Fibroblast of pulmonary artery (primary cell): ENCODE results near the gene PIP5KL1.
A peak's percentile ranks its signal among the peaks of the same experiment; 100 is the strongest.

Experiments
- DNase-seq: peaks from one replicate; pipeline ENCODE4 v3.0.0-alpha.2; 2010; ENCODE audit warnings: low read depth
- H3K4me3 ChIP-seq: replicated peaks from 2 replicates; pipeline ENCODE4 v1.5.1; 2011; ENCODE audit warnings: low read depth, mild to moderate bottlenecking, control low read depth, low read length, moderate library complexity
- TF ChIP-seq, protein P1 (sequence below): IDR thresholded peaks from 2 replicates; pipeline ENCODE4 v1.5.1; 2011; ENCODE audit warnings: mild to moderate bottlenecking, control low read depth, low read length, inconsistent platforms; ENCODE audit errors: missing control alignments

Gene PIP5KL1

DNA sequence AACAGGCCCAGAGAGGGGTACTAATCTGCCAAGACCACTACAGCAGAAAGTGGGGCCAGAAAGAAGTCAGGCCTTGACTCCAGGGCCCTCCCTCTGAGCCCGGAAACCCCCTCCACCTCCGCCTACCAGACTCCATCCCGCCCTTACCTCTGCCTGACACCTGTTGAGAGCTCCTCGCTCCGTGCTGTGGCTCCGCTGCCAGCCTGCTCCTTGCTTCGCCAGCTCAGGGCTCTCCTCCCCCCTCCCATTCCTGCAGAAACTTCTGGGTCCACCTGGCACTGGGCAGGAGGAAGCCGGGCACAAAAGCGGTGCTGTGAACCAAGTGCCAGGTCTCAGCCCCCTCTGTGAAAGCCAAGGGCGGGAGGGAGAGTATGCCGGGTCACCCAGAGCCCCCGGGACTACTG lies 24.8 kb downstream of the PIP5KL1 start:
- H3K4me3 ChIP-seq, result no peak overlapping the region
- DNase-seq, result no peak
- TF ChIP-seq, protein P1, sequence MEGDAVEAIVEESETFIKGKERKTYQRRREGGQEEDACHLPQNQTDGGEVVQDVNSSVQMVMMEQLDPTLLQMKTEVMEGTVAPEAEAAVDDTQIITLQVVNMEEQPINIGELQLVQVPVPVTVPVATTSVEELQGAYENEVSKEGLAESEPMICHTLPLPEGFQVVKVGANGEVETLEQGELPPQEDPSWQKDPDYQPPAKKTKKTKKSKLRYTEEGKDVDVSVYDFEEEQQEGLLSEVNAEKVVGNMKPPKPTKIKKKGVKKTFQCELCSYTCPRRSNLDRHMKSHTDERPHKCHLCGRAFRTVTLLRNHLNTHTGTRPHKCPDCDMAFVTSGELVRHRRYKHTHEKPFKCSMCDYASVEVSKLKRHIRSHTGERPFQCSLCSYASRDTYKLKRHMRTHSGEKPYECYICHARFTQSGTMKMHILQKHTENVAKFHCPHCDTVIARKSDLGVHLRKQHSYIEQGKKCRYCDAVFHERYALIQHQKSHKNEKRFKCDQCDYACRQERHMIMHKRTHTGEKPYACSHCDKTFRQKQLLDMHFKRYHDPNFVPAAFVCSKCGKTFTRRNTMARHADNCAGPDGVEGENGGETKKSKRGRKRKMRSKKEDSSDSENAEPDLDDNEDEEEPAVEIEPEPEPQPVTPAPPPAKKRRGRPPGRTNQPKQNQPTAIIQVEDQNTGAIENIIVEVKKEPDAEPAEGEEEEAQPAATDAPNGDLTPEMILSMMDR, result no peak

DNA sequence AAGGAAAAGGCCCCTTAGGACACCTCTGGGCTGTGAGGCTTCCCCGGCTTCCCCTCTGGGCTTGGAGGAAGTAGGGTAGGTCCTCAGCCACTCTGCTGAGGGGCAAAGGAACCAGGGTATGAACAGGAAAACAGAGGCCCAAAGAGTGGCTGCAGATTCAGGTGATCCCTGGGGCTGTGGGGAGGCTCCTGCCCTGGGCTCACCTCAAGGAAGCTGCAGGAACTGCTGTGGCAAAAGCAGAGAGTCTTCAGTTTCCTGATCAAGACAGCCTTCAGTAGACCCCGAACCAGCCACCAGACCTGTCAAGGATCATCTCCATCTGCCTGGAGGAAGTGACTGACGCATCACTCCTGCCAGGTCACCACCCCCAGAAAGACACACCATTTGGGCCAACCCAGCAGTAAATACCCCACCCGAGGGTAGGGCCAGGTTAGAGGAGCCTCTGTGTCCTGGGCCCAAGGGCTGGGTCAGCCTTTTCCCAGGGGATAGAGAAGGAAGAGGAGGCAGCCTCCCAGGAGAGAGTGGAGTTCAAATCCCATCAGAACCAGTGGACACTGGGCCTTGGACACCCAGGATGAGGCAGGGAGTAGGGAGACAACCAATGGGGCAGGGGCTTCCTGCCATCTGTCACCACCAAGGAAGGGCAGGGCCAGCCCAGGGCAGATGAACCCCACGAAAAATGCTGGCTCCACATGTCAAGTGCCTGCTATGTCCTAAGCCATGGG lies 25.4 kb downstream of the PIP5KL1 start:
- no peak overlapping the region for H3K4me3 ChIP-seq
- no peak for DNase-seq

DNA sequence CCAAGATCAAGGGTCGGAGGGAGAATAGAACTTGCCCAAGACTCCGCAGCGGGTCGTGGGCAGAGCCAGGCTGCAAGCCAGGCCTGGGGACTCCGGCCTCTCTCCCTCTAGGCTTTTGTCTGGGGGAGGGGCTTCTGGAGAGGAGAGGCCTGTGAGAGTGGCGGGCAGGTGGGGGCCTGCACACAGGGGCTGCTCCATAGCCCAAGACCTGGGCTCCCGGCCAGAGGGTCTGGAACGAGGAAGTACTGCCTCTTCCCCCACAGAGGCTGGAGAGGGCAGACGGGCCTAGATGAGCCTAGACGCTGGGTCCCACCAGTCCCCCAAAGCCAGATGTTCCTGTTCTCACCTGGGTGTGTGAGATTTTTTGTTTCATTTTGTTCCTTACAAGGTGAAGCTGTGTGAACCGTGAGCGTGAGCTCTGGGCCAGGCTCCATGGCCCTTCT lies 26.0 kb downstream of the PIP5KL1 start:
- DNase-seq, result no peak
- no peak overlapping the region for H3K4me3 ChIP-seq
- TF ChIP-seq, protein P1, result no peak

More for the DNA sequence above, 25.4 kb downstream of the PIP5KL1 start:
- TF ChIP-seq, protein P1, result no peak

DNA sequence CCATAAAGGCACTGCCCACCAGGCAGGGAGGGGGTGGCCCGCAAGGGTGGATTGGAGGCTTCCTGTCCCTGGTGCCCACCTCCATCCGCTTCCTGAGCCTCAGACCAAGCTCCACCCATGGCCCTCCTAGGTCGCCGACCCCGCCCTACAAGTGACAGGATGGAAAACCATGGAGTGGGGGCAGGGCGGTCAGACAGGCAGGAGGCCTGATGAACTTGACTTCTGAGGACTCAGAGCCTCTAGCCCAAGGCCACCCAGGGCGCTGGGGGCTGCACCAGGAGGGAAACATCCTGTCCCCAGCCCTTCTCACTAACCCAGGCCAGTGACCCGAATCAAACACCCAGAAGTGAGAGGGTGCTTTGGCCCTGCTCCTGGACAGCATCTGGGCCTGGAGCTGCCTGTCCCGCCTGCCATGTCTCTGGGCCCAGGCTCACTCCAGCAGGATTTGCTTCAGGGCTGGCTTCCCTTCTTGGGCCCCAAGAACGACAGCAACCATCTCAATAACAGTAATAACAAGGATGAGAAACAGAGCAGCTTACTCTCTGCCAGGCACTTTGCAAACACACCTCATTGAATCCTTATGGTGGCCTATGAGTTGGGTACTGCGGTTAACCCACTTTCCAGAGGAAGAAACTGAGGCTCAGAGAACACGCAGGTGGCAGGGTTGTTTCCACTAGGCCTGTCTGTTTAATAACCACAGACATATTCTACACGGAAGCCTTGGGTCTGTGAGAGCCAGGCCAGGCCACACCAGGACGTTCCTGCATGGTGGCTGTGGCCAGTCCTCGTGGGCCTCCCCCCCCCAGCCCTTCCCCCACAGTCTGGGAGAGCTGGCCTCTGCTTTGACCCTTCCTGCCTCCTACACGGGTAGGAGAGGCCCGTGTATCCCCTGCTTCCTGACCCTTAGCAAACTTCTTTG lies 26.8 kb downstream of the PIP5KL1 start:
- H3K4me3 ChIP-seq, result no peak overlapping the region
- DNase-seq, result no peak
- TF ChIP-seq, protein P1, result no peak

DNA sequence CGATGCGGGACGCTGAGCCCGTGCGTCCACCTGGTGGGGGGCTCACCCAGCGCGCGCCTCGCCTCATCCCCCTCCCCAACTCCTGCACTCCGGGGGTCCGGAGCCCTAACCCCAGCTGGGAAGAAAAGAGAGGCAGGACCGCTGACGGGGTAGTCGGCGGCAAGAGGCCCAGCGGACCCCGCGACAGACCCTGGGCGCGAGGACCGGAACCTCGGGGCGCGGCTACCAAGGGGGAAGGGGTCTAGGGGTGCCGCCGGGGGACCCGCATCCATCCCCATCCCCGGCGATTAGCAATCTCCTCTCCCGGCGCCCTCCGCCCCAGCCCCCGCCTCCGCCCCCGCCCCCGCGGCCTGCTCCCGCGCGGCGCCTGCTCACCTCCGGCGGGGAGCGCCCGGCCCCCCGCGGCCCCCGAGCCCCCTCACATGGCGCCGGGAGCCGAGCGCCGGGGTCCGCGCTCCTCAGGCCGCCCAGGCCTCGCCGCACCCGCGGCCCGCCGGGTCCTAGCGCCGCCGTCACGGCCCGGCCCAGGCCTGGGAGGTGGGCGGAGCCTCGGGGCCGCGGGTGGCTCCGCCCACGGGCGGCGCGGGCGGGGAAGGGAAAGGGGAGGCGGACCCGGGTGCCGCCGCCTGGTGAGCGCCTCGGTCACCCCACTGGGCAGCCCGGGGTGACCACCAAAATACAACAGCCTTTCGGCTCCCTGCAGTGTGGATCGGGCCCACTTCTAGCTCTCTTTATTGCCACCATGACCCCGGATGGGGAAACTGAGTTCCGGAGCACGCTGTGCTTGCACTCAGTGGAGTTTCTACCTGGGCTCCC lies 31.2 kb downstream of the PIP5KL1 start, which contains the start of gene ST6GALNAC6:
ST6GALNAC6 (minus strand) TSS at position 476 of the 816 bp plus-strand sequence. CDS start 1,622 bp downstream, outside the sequence.
- H3K4me3 ChIP-seq, result peak within 1 kb of the TSS; percentile 90
- peak; percentile 73 for DNase-seq
- TF ChIP-seq, protein P1, result no peak

DNA sequence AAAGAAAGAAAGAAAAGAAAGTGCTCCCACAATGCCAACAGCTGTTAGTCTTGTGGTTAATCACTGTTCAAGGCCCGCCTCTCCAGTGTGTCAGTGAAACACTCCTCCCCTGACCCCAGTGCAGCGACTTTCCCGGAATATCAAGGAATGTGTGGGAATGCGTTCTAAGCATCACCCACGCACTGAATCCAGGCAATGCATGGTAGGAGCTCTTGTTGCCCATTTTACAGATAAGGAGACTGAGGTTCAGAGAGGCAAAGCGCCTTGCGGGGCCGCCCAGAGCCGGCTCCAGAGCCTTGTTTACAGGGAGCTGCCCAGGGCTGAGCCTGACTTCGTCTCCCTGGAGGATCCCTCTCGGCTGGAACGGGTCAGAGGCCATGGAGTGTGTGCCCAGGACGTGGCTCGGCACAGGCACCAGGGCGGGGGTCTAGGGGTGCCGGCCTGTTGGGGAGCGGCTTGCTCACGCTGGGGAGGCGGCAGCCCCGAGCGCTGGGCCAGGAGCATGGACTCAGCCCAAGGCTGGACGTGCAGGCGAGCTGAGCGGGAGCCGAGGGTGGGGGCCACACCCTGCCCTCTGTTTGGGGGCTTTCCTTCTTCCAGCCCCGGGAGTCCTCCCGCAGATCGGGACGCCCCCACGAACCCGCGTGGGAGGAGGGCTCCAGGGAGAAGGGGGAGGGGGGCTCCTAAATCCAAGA lies 32.0 kb downstream of the PIP5KL1 start:
- H3K4me3 ChIP-seq, result peak overlapping the region; percentile 90
- peak; percentile 93 for DNase-seq
- TF ChIP-seq, protein P1, result no peak
